PC-9 (cell line): ENCODE results near the gene OR5K3.

Source experiments
- EZH2 ChIP-seq: fragments of 200-600 bp; sonication (generic); IDR thresholded peaks from 2 replicates; pipeline ENCODE4 v1.8.0; 2017; ENCODE audit warnings: antibody characterized with exemption, low read depth
- TF ChIP-seq, protein P1 (sequence below): fragments of 200-600 bp; sonication (generic); conservative IDR thresholded peaks from 2 replicates; pipeline ENCODE4 v1.6.1; 2017; ENCODE audit warnings: mixed run types, antibody characterized with exemption, mild to moderate bottlenecking, moderate library complexity

DNA sequence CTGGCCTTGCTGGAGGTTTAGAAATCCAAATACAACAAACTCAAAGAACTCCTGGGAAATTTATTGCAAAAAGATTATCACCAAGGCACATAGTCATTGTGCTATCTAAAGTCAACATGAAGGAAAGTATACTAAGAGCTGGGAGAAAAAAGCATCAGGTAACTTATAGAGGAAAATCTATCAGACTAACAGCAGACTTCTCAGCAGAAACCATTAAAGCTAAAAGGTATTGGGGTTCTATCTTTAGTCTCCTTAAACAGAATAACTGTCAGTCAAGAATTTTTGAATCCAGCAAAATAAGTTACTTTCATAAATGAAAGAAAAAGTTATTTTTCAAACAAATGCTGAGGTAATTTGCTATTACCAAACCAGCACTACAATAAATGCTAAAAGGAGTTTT, 8.0 kb downstream of the OR5K3 start:
- TF ChIP-seq, protein P1, sequence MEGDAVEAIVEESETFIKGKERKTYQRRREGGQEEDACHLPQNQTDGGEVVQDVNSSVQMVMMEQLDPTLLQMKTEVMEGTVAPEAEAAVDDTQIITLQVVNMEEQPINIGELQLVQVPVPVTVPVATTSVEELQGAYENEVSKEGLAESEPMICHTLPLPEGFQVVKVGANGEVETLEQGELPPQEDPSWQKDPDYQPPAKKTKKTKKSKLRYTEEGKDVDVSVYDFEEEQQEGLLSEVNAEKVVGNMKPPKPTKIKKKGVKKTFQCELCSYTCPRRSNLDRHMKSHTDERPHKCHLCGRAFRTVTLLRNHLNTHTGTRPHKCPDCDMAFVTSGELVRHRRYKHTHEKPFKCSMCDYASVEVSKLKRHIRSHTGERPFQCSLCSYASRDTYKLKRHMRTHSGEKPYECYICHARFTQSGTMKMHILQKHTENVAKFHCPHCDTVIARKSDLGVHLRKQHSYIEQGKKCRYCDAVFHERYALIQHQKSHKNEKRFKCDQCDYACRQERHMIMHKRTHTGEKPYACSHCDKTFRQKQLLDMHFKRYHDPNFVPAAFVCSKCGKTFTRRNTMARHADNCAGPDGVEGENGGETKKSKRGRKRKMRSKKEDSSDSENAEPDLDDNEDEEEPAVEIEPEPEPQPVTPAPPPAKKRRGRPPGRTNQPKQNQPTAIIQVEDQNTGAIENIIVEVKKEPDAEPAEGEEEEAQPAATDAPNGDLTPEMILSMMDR: no peak
- no peak for TF ChIP-seq EZH2
